HG03520 (cell line): ENCODE measurements around the gene TRIM40.

Source experiments
- ATAC-seq: cut with Tn5 transposase; IDR thresholded peaks from one replicate; pipeline ENCODE4 v1.9.1; 2021; ENCODE audit warnings: mild to moderate bottlenecking, moderate library complexity; ENCODE audit not compliant: unreplicated experiment

The TRIM40 gene, protein sequence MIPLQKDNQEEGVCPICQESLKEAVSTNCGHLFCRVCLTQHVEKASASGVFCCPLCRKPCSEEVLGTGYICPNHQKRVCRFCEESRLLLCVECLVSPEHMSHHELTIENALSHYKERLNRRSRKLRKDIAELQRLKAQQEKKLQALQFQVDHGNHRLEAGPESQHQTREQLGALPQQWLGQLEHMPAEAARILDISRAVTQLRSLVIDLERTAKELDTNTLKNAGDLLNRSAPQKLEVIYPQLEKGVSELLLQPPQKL

GRCh38 chr6:30135757-30136156 is at the start of gene TRIM40:
Gene TRIM40 (plus strand): TSS chr6:30136140. CDS start chr6:30137037, 897 bp downstream.
- ATAC-seq: no peak

DNA sequence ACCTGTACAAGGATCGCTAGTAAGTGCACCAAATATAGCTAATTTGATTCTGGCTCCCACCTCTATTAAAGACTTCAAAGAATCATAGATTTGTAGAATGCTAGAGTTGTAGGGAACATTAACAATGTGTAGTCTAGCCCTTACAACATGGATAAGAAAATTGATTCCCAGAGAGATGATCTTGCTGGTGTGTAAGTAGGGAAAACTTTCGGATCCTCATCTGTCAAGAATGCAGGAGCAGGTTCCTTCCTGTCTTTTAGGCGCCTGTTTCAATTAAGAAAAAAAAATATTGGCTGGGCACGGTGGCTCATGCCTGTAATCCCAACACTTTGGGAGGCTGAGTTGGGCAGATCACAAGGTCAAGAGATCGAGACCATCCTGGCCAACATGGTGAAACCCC is 48.1 kb upstream of the TRIM40 start:
- ATAC-seq: no peak

DNA sequence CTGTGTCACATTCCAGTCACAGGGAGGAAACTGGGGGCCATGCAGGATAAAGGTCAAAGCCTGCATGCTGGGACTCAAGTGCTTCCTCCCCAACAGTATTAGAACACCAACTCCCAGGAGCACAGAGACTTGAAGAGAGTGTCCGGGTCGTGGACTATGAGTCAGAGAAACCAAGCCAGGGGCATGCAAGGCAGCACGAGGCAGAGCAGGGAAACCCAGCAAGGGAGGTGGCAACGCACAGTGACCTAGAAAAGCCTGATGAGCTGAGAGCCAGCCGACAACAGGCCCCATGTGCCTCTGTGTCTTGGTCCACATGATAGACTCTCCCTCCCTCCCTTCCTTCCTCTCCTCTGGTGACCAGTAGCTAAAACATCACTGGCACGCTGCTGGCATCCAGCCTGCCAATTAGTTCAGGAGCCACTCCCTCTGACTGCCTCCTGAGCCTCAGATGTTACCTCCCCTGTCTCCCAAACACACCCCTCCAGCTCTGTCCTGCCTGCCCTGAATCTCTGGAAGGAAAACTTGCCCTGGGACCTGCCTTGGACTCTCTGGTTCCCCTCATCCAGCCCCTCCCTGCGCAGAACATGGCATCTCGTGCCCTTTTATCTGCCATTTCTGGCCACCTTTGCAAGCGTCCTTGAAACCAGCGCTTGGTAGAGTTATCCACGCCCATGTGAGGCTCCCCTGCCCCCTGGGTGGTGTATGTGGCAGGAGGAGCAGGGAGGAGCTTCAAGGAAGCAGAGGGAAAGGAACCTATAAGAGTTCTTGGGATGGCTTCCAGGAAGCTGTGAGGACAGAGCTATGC is 44.2 kb upstream of the TRIM40 start:
- ATAC-seq: no peak

GRCh38 chr6:30092852-30093543 is 42.9 kb upstream of the TRIM40 start:
- ATAC-seq: no peak

- no peak for ATAC-seq
Measured at GRCh38 chr6:30093951-30094661, 41.8 kb upstream of the TRIM40 start.

- no peak for ATAC-seq
Measured at GRCh38 chr6:30096829-30097228, 39.1 kb upstream of the TRIM40 start.

DNA sequence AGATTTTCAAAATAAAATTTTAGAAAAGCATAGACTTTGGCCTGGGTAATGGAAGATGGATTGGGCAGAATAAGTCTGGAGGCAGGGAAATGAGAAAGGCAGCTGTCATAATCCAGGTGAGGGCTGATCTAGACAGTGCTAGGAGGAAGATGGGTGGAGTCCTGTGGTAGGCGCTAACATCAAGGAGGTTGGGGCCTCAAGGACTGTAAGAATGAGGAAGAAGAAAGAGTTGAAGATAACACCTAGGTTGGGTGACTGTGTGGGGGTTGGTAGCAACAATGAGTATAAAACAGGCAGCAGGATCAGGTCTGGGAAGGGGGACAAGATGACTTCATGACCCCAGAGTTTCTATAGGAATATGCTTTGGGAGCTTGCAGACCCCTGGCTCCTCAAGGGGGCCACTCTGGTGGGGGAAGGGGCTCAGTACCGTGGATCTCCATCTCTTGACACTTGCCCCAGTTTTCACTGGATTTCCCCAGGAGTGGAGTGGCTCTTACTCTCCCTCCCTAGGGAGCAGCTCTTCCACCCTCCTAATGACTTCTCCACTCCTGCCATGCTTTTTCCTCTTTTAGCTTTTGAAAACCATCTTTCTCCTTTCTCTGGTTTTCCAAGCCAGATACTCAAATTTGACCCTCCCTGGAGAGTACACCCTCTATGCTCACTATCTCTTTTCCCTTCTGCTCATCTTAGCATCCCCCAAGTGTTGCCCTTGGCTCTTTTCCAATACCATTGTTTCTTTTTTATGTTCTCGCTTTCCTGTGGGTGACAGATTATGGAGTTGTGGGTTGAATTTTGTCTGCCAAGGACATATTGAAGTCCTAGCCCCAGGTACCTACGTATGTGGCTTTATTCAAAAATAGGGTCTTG is 37.8 kb upstream of the TRIM40 start:
- ATAC-seq: no peak

DNA sequence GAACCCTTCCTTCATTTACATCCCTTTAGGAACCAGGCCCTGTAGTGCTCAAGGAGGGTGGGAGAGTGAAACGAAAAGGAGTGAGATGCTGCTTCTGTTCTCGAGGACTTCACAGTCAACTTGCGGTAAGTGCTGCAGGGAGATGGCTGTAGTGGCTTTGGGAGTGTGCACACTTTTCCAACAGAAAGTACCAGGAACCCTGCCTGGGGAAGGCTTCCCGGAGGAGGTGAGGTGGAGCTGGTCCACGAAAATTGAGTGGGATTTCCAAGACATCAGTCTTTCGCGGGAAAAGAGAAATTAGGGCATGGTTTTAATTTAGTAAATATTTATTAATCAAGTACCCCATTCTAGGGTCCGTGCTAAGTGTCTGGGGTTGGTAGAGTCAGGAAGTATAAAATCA is 35.8 kb upstream of the TRIM40 start:
- ATAC-seq: no peak

GRCh38 chr6:30100585-30101443 is 35.1 kb upstream of the TRIM40 start:
- ATAC-seq: no peak

GRCh38 chr6:30101444-30102413 is 34.2 kb upstream of the TRIM40 start:
- no peak for ATAC-seq

GRCh38 chr6:30102414-30102969 is 33.4 kb upstream of the TRIM40 start:
- no peak for ATAC-seq

DNA sequence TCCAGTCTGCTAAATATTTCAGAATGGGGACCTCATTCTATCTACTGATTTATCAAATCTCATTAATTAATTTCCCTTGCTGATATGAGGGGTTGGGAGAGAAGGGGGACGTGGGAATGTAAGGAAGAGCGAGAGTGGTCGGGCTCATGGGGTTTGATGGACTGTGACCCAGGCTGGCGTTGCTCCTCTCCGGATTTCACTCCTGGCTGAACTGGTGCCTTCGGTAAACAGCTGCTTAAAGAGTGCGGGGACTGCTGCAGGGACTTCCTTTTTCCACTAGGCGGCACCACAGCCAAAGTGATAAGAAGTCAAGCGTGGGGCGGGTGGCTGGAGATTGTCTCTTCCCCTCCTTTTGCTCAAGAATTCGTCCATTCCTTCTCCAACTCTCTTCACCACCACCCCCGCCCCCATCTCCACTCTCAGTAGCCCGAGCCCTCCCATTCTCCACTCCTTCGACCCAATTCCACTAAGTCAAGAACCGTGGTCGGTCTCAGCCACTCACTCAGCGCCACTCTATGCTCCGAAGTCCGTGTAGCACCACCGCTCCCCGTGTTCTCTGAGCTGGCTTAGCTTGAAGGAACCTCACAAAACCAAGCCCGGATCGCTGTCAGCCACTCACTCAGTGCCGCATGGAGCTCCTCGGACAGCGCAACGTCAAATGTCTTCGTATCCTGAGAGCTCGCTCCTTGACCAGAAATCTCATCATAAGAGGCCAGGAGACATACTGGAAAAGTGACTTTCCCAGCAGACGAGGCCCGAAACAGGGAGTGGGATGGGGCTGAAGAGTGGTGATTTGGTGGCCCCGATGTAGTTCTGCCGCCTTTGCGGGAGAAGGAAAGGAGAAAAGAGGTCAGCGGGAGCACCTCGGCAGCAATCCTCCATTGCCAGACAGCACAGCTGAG is 32.7 kb upstream of the TRIM40 start:
- peak; percentile 48 for ATAC-seq

DNA sequence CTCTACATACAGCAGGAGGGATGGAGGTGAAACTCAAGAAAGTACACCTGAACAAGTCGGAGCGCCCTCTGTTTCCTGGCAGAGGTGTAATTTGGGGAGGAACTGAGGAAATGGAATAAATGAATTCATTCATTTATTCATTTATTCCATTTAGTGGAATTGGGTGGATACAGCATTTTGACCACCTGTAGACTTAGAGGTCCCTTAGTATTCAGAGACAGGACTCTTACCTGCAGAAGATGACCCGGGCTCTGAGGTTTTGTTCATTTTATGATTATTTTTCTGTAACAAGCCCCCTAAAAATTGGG is 32.1 kb upstream of the TRIM40 start:
- ATAC-seq: no peak

GRCh38 chr6:30104661-30105060 is 31.3 kb upstream of the TRIM40 start:
- ATAC-seq: no peak

DNA sequence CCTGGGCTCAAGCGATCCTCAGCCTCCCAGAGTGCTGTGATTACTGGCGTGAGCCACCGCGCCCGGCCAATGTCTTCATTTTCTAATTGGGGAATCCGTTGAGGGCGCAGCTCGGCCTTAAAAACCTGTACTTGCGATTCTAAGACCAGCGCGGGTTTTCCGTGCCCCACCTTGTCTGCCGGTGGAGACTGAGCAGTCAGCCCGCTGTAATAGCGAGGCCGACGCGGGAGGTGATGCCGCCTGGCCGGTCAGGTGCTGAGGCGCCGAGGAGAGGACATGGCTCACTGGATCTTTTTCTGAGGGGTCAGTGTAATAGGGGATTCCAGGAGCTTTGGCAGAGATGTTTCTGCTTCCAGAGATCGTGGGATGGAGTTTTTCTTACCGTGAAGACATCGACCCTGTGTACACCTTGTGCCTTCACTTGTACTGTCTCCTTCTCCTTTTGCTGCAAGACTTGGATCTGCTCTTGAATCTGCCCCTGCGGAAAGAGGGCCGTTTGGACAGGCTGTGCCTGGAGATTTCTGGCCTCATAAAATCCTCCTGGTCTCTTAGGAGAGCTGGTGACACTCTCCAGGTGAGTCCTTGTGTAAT is 24.6 kb upstream of the TRIM40 start:
- ATAC-seq: no peak

- ATAC-seq: no peak
Measured at GRCh38 chr6:30112402-30112994, 23.4 kb upstream of the TRIM40 start.
